Measurements from ENCODE around the gene TCAF2. TPM values are rescaled to one million over a fixed set of nuclear protein-coding genes. Genes with fewer than 3 reads are reported as not detected.
"Not testable (repeated sequence)": the region's sequence is repeated elsewhere in the genome, so short reads cannot be mapped to it uniquely, and the experiment has no call there.

Gene TCAF2
- 15.0 and 17.4 TPM in 2 replicates for total RNA-seq

GRCh38 chr7:143620646-143621045, at the start of gene TCAF2:
Gene TCAF2 (plus strand): TSS chr7:143620974.
- H3K9me3 Mint-ChIP-seq; CTCF ChIA-PET; DNase-seq; H3K4me1 Mint-ChIP-seq; H3K27ac Mint-ChIP-seq; POLR2A ChIA-PET; H3K4me3 Mint-ChIP-seq; intact Hi-C loops (cut with micrococcal nuclease); H3K27me3 Mint-ChIP-seq; H3K36me3 Mint-ChIP-seq (ENCODE audit: low read depth): not testable (repeated sequence)
- ATAC-seq (ENCODE audit: low read depth), result peak; percentile 86

- CTCF ChIA-PET; H3K27me3 Mint-ChIP-seq; H3K27ac Mint-ChIP-seq; H3K36me3 Mint-ChIP-seq (ENCODE audit: low read depth); DNase-seq; POLR2A ChIA-PET; H3K4me3 Mint-ChIP-seq; H3K4me1 Mint-ChIP-seq; H3K9me3 Mint-ChIP-seq; intact Hi-C loops (cut with micrococcal nuclease); ATAC-seq (ENCODE audit: low read depth): not testable (repeated sequence)
These were observed 49.3 kb upstream of the TCAF2 start, which contains the start of gene CTAGE15 for GRCh38 chr7:143571501-143571900. Gene CTAGE15 (plus strand): TSS chr7:143571801. CDS start chr7:143571818, 17 bp downstream.

GRCh38 chr7:143588183-143588582, 32.6 kb upstream of the TCAF2 start:
- CTCF ChIA-PET; H3K4me3 Mint-ChIP-seq; POLR2A ChIA-PET; H3K9me3 Mint-ChIP-seq; H3K27ac Mint-ChIP-seq; intact Hi-C loops (cut with micrococcal nuclease); ATAC-seq (ENCODE audit: low read depth); H3K27me3 Mint-ChIP-seq; H3K36me3 Mint-ChIP-seq (ENCODE audit: low read depth); H3K4me1 Mint-ChIP-seq; DNase-seq: not testable (repeated sequence)

GRCh38 chr7:143589897-143590296, 30.9 kb upstream of the TCAF2 start:
- CTCF ChIA-PET; intact Hi-C loops (cut with micrococcal nuclease); H3K4me1 Mint-ChIP-seq; H3K4me3 Mint-ChIP-seq; H3K27ac Mint-ChIP-seq; H3K27me3 Mint-ChIP-seq; H3K36me3 Mint-ChIP-seq (ENCODE audit: low read depth); ATAC-seq (ENCODE audit: low read depth); POLR2A ChIA-PET; DNase-seq; H3K9me3 Mint-ChIP-seq: not testable (repeated sequence)

GRCh38 chr7:143598086-143598485, 22.7 kb upstream of the TCAF2 start:
- CTCF ChIA-PET; intact Hi-C loops (cut with micrococcal nuclease); DNase-seq; H3K27ac Mint-ChIP-seq; H3K4me1 Mint-ChIP-seq; POLR2A ChIA-PET; H3K27me3 Mint-ChIP-seq; ATAC-seq (ENCODE audit: low read depth); H3K4me3 Mint-ChIP-seq; H3K9me3 Mint-ChIP-seq; H3K36me3 Mint-ChIP-seq (ENCODE audit: low read depth): not testable (repeated sequence)

- CTCF ChIA-PET; intact Hi-C loops (cut with micrococcal nuclease); H3K36me3 Mint-ChIP-seq (ENCODE audit: low read depth); H3K27me3 Mint-ChIP-seq; POLR2A ChIA-PET; DNase-seq; H3K4me1 Mint-ChIP-seq; ATAC-seq (ENCODE audit: low read depth); H3K27ac Mint-ChIP-seq; H3K9me3 Mint-ChIP-seq; H3K4me3 Mint-ChIP-seq: not testable (repeated sequence)
These were observed 17.2 kb upstream of the TCAF2 start for GRCh38 chr7:143603549-143603948.

GRCh38 chr7:143606088-143606487, 14.7 kb upstream of the TCAF2 start:
- H3K9me3 Mint-ChIP-seq; H3K4me1 Mint-ChIP-seq; H3K36me3 Mint-ChIP-seq (ENCODE audit: low read depth); POLR2A ChIA-PET; H3K27ac Mint-ChIP-seq; H3K4me3 Mint-ChIP-seq; DNase-seq; CTCF ChIA-PET; ATAC-seq (ENCODE audit: low read depth); intact Hi-C loops (cut with micrococcal nuclease); H3K27me3 Mint-ChIP-seq: not testable (repeated sequence)

DNA sequence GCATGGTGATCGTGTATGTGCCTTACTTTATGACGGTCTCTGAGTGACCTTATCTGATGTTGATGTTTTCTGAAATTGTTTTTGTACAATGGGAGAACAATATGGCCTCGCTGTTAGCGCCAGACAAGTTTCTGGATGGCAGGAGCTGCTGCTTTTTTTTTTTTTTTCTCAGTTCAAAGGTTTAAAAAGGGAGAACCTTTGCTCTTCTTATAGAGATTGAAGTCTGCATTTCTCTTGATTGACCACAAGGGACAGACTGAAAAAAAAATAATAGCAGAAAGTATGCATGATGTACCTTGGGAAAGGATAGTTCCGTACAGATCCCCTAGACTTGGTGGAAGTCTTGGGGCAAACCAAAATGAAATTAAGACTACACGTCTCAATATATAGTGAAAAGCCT, 5.2 kb upstream of the TCAF2 start:
- ATAC-seq (ENCODE audit: low read depth); H3K27ac Mint-ChIP-seq; intact Hi-C loops (cut with micrococcal nuclease); H3K27me3 Mint-ChIP-seq; H3K36me3 Mint-ChIP-seq (ENCODE audit: low read depth); POLR2A ChIA-PET; CTCF ChIA-PET; H3K9me3 Mint-ChIP-seq; DNase-seq; H3K4me1 Mint-ChIP-seq; H3K4me3 Mint-ChIP-seq: not testable (repeated sequence)

DNA sequence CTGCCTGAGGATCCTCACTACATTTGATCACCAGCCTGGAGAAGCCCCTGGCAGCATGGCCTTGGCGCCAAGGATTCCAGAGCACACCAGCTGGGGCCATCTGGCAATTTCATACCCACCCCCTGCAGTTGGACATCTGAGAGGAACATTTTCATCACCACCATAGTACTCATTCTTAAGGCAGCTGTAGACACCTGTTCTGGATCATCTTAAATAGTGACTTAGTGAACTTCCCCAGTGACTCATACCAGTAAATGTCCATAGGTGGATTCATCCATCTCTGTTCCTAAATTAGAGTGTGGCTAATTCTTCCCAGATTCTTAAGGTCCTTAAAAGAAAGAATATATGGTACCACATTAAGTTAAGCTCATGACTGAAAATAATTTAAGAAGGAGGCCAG, 3.6 kb upstream of the TCAF2 start:
- POLR2A ChIA-PET; H3K27me3 Mint-ChIP-seq; DNase-seq; intact Hi-C loops (cut with micrococcal nuclease); H3K4me3 Mint-ChIP-seq; ATAC-seq (ENCODE audit: low read depth); H3K9me3 Mint-ChIP-seq; H3K27ac Mint-ChIP-seq; CTCF ChIA-PET; H3K36me3 Mint-ChIP-seq (ENCODE audit: low read depth); H3K4me1 Mint-ChIP-seq: not testable (repeated sequence)

- H3K27me3 Mint-ChIP-seq; POLR2A ChIA-PET; H3K27ac Mint-ChIP-seq; intact Hi-C loops (cut with micrococcal nuclease); H3K4me3 Mint-ChIP-seq; DNase-seq; H3K9me3 Mint-ChIP-seq; CTCF ChIA-PET; H3K4me1 Mint-ChIP-seq; H3K36me3 Mint-ChIP-seq (ENCODE audit: low read depth): not testable (repeated sequence)
- peak; percentile 26 for ATAC-seq (ENCODE audit: low read depth)
These were observed 716 bp upstream of the TCAF2 start for GRCh38 chr7:143620058-143620457.

GRCh38 chr7:143621175-143621574, 401 bp downstream of the TCAF2 start:
- POLR2A ChIA-PET; DNase-seq; CTCF ChIA-PET; H3K9me3 Mint-ChIP-seq; H3K27me3 Mint-ChIP-seq; intact Hi-C loops (cut with micrococcal nuclease); H3K36me3 Mint-ChIP-seq (ENCODE audit: low read depth); H3K4me1 Mint-ChIP-seq; H3K27ac Mint-ChIP-seq; H3K4me3 Mint-ChIP-seq: not testable (repeated sequence)
- ATAC-seq (ENCODE audit: low read depth), result peak; percentile 28

- CTCF ChIA-PET; DNase-seq; H3K27ac Mint-ChIP-seq; H3K27me3 Mint-ChIP-seq; H3K9me3 Mint-ChIP-seq; H3K4me3 Mint-ChIP-seq; intact Hi-C loops (cut with micrococcal nuclease); H3K36me3 Mint-ChIP-seq (ENCODE audit: low read depth); POLR2A ChIA-PET; H3K4me1 Mint-ChIP-seq: not testable (repeated sequence)
- peak; percentile 32 for ATAC-seq (ENCODE audit: low read depth)
These were observed 1.4 kb downstream of the TCAF2 start for GRCh38 chr7:143622130-143622529.

DNA sequence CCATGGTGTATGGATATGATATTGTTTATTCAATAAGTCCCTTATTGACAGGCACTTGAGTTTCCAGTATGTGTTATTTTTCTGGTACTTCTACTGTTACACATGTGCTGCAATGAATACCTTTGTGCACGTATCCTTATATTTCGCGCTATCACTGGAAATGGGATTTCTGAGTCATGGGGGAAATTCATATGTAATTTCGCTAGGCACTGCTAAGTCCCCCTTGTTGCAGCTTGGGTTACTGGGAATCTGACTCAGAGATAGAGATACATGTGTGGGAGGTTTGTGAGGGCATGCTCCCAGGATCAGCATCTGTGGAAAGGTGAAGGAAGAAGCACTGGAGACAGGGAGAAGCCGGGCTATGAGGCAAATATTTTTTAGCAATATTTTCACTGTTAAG, 9.9 kb downstream of the TCAF2 start:
- CTCF ChIA-PET; H3K36me3 Mint-ChIP-seq (ENCODE audit: low read depth): not testable (repeated sequence)

More for the DNA sequence above, 9.9 kb downstream of the TCAF2 start:
- H3K27ac Mint-ChIP-seq; H3K4me1 Mint-ChIP-seq; H3K27me3 Mint-ChIP-seq; H3K9me3 Mint-ChIP-seq; POLR2A ChIA-PET; intact Hi-C loops (cut with micrococcal nuclease); DNase-seq; H3K4me3 Mint-ChIP-seq; ATAC-seq (ENCODE audit: low read depth): not testable (repeated sequence)
